Sigmoid colon (tissue), 7 donors: Measurements from ENCODE around the gene EEF1A2. TPM values are rescaled to one million over a fixed set of nuclear protein-coding genes. Genes with fewer than 3 reads are reported as not detected.

Experiments
- DNase-seq: peaks from one replicate; pipeline ENCODE4 v3.0.0-alpha.2; 2019
- H3K27ac ChIP-seq, 4 donors: fragments of 200-600 bp; sonication (generic); one replicate each; pipeline ENCODE4 v1.5.1; 2016 to 2019; ENCODE audit warnings: mild to moderate bottlenecking in 1 of 4
- H3K27me3 ChIP-seq, 3 donors: fragments of 200-600 bp; sonication (generic); one replicate each; pipeline ENCODE4 v1.5.1; 2019; ENCODE audit warnings: mild to moderate bottlenecking in 1 of 3
- H3K36me3 ChIP-seq, 4 donors: fragments of 200-600 bp; sonication (generic); one replicate each; pipeline ENCODE4 v1.5.1; 2016 to 2019
- H3K4me1 ChIP-seq, 4 donors: fragments of 200-600 bp; sonication (generic); one replicate each; pipeline ENCODE4 v1.5.1; 2017 to 2019
- H3K4me3 ChIP-seq, 4 donors: fragments of 200-600 bp; sonication (generic); one replicate each; pipeline ENCODE4 v1.5.1; 2017 to 2019; ENCODE audit warnings: mild to moderate bottlenecking in 2 of 4, moderate library complexity in 1 of 4
- H3K9me3 ChIP-seq, 4 donors: fragments of 200-600 bp in 3 of 4; sonication (generic) in 3 of 4; one replicate each; pipeline versions ENCODE4 v1.5.1 to v1.6.1; 2013 to 2019
- EP300 ChIP-seq, 4 donors: sonication (generic); formaldehyde crosslinking; IDR thresholded peaks; one replicate each; pipeline ENCODE4 v1.6.1; 2017; ENCODE audit warnings: antibody characterized with exemption in 4 of 4
- POLR2A ChIP-seq, 2 donors: fragments of 450-650 bp; IDR thresholded peaks; one replicate each; pipeline ENCODE4 v1.6.1; 2016; ENCODE audit warnings: antibody characterized with exemption in 2 of 2, mild to moderate bottlenecking in 2 of 2, moderate library complexity in 2 of 2
- POLR2AphosphoS5 ChIP-seq, 4 donors: sonication (generic); formaldehyde crosslinking; IDR thresholded peaks; one replicate each; pipeline ENCODE4 v1.6.1; 2017; ENCODE audit warnings: antibody characterized with exemption in 4 of 4
- WGBS, 2 donors: extraction: QIAGEN DNeasy Blood & Tissue Kit; methylation state at CpG; one replicate each; pipeline ENCODE4 v1.1.7; 2013; 5-methylcytosine and 5-hydroxymethylcytosine counted together
- intact Hi-C: fragments of 100-400 bp; cut with DNase I; formaldehyde crosslinking; loops from one replicate; pipeline ENCODE4 v1.15.1; 2023
- polyA plus RNA-seq, 3 donors: library from polyadenylated mRNA; stranded (reverse); fragments of 200-250 nt; gene quantifications; one replicate each; pipeline ENCODE4 v1.2.3, GENCODE V29; 2013
- total RNA-seq, 4 donors: library from RNA; depleted of rRNA; stranded (reverse); fragments of >200 nt; gene quantifications; one replicate each; pipeline ENCODE4 v1.1.0, GENCODE V29; 2016
- TF ChIP-seq, protein P1 (sequence below), 4 experiments: fragments of 450-650 bp in 3 of 4; fragments of 200-600 bp in 1 of 4; IDR thresholded peaks; one replicate each; pipeline ENCODE4 v1.5.1; 2016 to 2019; ENCODE audit warnings: antibody characterized with exemption in 4 of 4, mild to moderate bottlenecking in 3 of 4, moderate library complexity in 2 of 4
- donor health status: healthy with polysubstance abuse.
- donor health status: Bipolar disorder and iron deficiency.
- donor health status: healthy.

The EEF1A2 gene
- total and polyA plus RNA-seq, 7 donors = 2.8 to 14.3 (median 7.8) TPM

- Histone ChIP-seq H3K4me1 (peaks cover 0 to 31% (median 26%) of the 10 kb centered on the region in 4 donors), H3K9me3 (no peaks in the 10 kb centered on the region), H3K27me3 (peaks cover 31 to 63% (median 47%) of the 10 kb centered on the region in 3 donors), H3K36me3 (no peaks in the 10 kb centered on the region), H3K27ac (no peak overlapping the region), H3K4me3 (peak overlapping the region in 3 of 4 donors; percentile 34 to 40 (median 38))
- TF ChIP-seq EP300 (IDR thresholded peaks at IDR 0.05) (no peak), POLR2AphosphoS5 (IDR thresholded peaks at IDR 0.05) (no peak), POLR2A (IDR thresholded peaks at IDR 0.05) (no peak)
- TF ChIP-seq, protein P1, sequence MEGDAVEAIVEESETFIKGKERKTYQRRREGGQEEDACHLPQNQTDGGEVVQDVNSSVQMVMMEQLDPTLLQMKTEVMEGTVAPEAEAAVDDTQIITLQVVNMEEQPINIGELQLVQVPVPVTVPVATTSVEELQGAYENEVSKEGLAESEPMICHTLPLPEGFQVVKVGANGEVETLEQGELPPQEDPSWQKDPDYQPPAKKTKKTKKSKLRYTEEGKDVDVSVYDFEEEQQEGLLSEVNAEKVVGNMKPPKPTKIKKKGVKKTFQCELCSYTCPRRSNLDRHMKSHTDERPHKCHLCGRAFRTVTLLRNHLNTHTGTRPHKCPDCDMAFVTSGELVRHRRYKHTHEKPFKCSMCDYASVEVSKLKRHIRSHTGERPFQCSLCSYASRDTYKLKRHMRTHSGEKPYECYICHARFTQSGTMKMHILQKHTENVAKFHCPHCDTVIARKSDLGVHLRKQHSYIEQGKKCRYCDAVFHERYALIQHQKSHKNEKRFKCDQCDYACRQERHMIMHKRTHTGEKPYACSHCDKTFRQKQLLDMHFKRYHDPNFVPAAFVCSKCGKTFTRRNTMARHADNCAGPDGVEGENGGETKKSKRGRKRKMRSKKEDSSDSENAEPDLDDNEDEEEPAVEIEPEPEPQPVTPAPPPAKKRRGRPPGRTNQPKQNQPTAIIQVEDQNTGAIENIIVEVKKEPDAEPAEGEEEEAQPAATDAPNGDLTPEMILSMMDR (IDR thresholded peaks at IDR 0.05) = peak; percentile 58 to 96 (median 81)
- intact Hi-C loops = loop anchor here (1.0 kb wide), 1 partner anchor 23 kb away; no protein-coding TSS in a partner anchor
- 19 to 25% methylated on average over 48 of the region's 48 CpGs for WGBS, 2 donors
- peak; percentile 81 for DNase-seq
Observed at GRCh38 chr20:63495741-63496595, 2.9 kb downstream of the EEF1A2 start.

- TF ChIP-seq, protein P1 (IDR thresholded peaks at IDR 0.05) = no peak
- TF ChIP-seq POLR2AphosphoS5 (IDR thresholded peaks at IDR 0.05) = no peak
- TF ChIP-seq EP300 (IDR thresholded peaks at IDR 0.05) = no peak
- no peak for TF ChIP-seq POLR2A (IDR thresholded peaks at IDR 0.05)
- Histone ChIP-seq H3K36me3 (no peaks in the 10 kb centered on the region), H3K27me3 (peaks cover 30 to 63% (median 47%) of the 10 kb centered on the region in 3 donors), H3K27ac (no peak overlapping the region), H3K9me3 (no peaks in the 10 kb centered on the region), H3K4me1 (peaks cover 0 to 31% (median 26%) of the 10 kb centered on the region in 4 donors), H3K4me3 (no peak overlapping the region)
- intact Hi-C loops = no loop called here
- no peak for DNase-seq
- WGBS, 2 donors = 70 to 84% methylated on average over 8 of the region's 8 CpGs
Observed at GRCh38 chr20:63495167-63495720, 3.6 kb downstream of the EEF1A2 start.

DNA sequence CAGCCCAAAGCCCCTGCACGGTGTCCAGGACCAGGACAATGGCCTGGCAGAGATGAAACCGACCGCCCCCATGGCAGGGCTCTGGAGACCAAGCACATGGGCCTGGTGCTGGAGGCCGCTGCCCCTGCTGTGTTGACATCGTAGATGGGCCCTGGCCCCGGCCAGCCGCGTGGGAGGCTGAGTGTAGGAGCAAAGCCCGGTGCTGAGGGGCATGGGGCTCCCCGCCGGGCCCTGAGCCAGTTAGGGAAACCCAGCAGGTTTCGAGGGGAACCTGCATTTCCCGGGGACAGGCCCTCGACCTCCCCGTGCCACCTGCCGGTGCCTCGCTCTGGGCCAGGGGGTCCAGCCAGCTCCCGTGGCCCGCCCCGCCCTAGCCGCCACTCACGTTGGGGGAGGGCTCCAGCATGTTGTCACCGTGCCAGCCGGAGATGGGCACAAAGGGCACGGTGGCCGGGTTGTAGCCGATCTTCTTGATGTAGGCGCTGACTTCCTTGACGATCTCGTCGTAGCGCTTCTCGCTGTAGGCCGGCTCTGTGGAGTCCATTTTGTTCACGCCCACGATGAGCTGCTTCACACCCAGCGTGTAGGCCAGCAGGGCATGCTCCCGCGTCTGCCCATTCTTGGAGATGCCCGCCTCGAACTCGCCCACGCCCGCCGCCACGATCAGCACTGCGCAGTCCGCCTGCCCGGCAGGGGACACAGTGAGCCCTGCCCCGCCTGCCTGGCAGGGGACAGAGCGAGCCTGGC is 4.3 kb downstream of the EEF1A2 start:
- no peaks in the 10 kb centered on the region for H3K36me3 ChIP-seq
- TF ChIP-seq POLR2AphosphoS5 (IDR thresholded peaks at IDR 0.05) = no peak
- no peak for TF ChIP-seq EP300 (IDR thresholded peaks at IDR 0.05)
- TF ChIP-seq POLR2A (IDR thresholded peaks at IDR 0.05) = no peak
- TF ChIP-seq, protein P1 (IDR thresholded peaks at IDR 0.05) = no peak
- peaks cover 0 to 28% (median 24%) of the 10 kb centered on the region in 4 donors for H3K4me1 ChIP-seq
- no peak for DNase-seq
- WGBS, 2 donors = 68 to 85% methylated on average over 51 of the region's 51 CpGs
- H3K4me3 ChIP-seq = no peak overlapping the region
- peaks cover 24 to 63% (median 48%) of the 10 kb centered on the region in 3 donors for H3K27me3 ChIP-seq
- H3K27ac ChIP-seq = no peak overlapping the region
- no peaks in the 10 kb centered on the region for H3K9me3 ChIP-seq
- intact Hi-C loops = no loop called here

GRCh38 chr20:63494084-63494419 is 4.8 kb downstream of the EEF1A2 start:
- no peaks in the 10 kb centered on the region for H3K36me3 ChIP-seq
- no peak for DNase-seq
- H3K27me3 ChIP-seq = peaks cover 20 to 63% (median 47%) of the 10 kb centered on the region in 3 donors
- TF ChIP-seq POLR2AphosphoS5 (IDR thresholded peaks at IDR 0.05) (no peak), EP300 (IDR thresholded peaks at IDR 0.05) (no peak), POLR2A (IDR thresholded peaks at IDR 0.05) (no peak)
- TF ChIP-seq, protein P1 (IDR thresholded peaks at IDR 0.05) = no peak
- H3K9me3 ChIP-seq = no peaks in the 10 kb centered on the region
- H3K4me3 ChIP-seq = no peak overlapping the region
- peaks cover 0 to 23% (median 19%) of the 10 kb centered on the region in 4 donors for H3K4me1 ChIP-seq
- intact Hi-C loops = no loop called here
- H3K27ac ChIP-seq = no peak overlapping the region
- 74 to 87% methylated on average over 7 of the region's 7 CpGs for WGBS, 2 donors
